ENCODE results near the gene WDR73.

WDR73 gene

GRCh38 chr15:84595660-84596059 is 58.4 kb downstream of the WDR73 start:
- H3K4me3 ChIP-seq (ENCODE audit: low read depth, low read length, poor library complexity, severe bottlenecking) = no peak overlapping the region
- no peaks in the 10 kb centered on the region; the same call in 1 of the 2 replicates for H3K36me3 ChIP-seq (ENCODE audit: insufficient read depth, low read length)
- H3K9me3 ChIP-seq (ENCODE audit: low read length) = no peaks in the 10 kb centered on the region
- peaks cover 25% of the 10 kb centered on the region for H3K4me1 ChIP-seq (ENCODE audit: insufficient read depth, low read length, severe bottlenecking)
- no peak overlapping the region for H2AFZ ChIP-seq (ENCODE audit: low read length)
- no peaks in the 10 kb centered on the region for H3K9me2 ChIP-seq (ENCODE audit: low read depth, low read length)
- no peaks in the 10 kb centered on the region for H4K20me1 ChIP-seq (ENCODE audit: insufficient read depth, low read length)
- H3K27me3 ChIP-seq (ENCODE audit: insufficient read depth, low read length) = no peaks in the 10 kb centered on the region
- H3K79me2 ChIP-seq (ENCODE audit: insufficient read depth, low read length) = no peaks in the 10 kb centered on the region
- TF ChIP-seq CTCF (IDR thresholded peaks at IDR 0.05; ENCODE audit: low read length) (no peak), EZH2 (IDR thresholded peaks at IDR 0.05; ENCODE audit: borderline replicate concordance, low read length) (no peak)
- no peaks in the 10 kb centered on the region for H3F3A ChIP-seq (ENCODE audit: insufficient read depth, low read length)
- no peak overlapping the region for H3K4me2 ChIP-seq (ENCODE audit: low read length)
- no peak overlapping the region for H3K9ac ChIP-seq (ENCODE audit: low read length)
- no peak overlapping the region for H3K27ac ChIP-seq (ENCODE audit: low read depth, low read length, poor library complexity, severe bottlenecking)

- H3K4me2 ChIP-seq (ENCODE audit: low read length) = no peak overlapping the region
- H3K4me3 ChIP-seq (ENCODE audit: low read depth, low read length, poor library complexity, severe bottlenecking) = no peak overlapping the region
- H3K4me1 ChIP-seq (ENCODE audit: insufficient read depth, low read length, severe bottlenecking) = peaks cover 22% of the 10 kb centered on the region
- H3K9me2 ChIP-seq (ENCODE audit: low read depth, low read length) = no peaks in the 10 kb centered on the region
- no peaks in the 10 kb centered on the region for H3K9me3 ChIP-seq (ENCODE audit: low read length)
- no peaks in the 10 kb centered on the region for H4K20me1 ChIP-seq (ENCODE audit: insufficient read depth, low read length)
- no peaks in the 10 kb centered on the region; the same call in 1 of the 2 replicates for H3K36me3 ChIP-seq (ENCODE audit: insufficient read depth, low read length)
- H3F3A ChIP-seq (ENCODE audit: insufficient read depth, low read length) = no peaks in the 10 kb centered on the region
- H3K79me2 ChIP-seq (ENCODE audit: insufficient read depth, low read length) = no peaks in the 10 kb centered on the region
- no peak overlapping the region for H3K9ac ChIP-seq (ENCODE audit: low read length)
- H3K27ac ChIP-seq (ENCODE audit: low read depth, low read length, poor library complexity, severe bottlenecking) = no peak overlapping the region
- TF ChIP-seq EZH2 (IDR thresholded peaks at IDR 0.05; ENCODE audit: borderline replicate concordance, low read length) = no peak
- no peak for TF ChIP-seq CTCF (IDR thresholded peaks at IDR 0.05; ENCODE audit: low read length)
- no peak overlapping the region for H2AFZ ChIP-seq (ENCODE audit: low read length)
- H3K27me3 ChIP-seq (ENCODE audit: insufficient read depth, low read length) = no peaks in the 10 kb centered on the region
Observed at GRCh38 chr15:84594617-84595290, 59.3 kb downstream of the WDR73 start.

- H3K27ac ChIP-seq (ENCODE audit: low read depth, low read length, poor library complexity, severe bottlenecking) = no peak overlapping the region
- H2AFZ ChIP-seq (ENCODE audit: low read length) = no peak overlapping the region
- no peaks in the 10 kb centered on the region for H3K9me2 ChIP-seq (ENCODE audit: low read depth, low read length)
- H4K20me1 ChIP-seq (ENCODE audit: insufficient read depth, low read length) = no peaks in the 10 kb centered on the region
- H3K4me3 ChIP-seq (ENCODE audit: low read depth, low read length, poor library complexity, severe bottlenecking) = no peak overlapping the region
- no peak overlapping the region for H3K4me2 ChIP-seq (ENCODE audit: low read length)
- no peaks in the 10 kb centered on the region for H3F3A ChIP-seq (ENCODE audit: insufficient read depth, low read length)
- no peaks in the 10 kb centered on the region; the same call in 1 of the 2 replicates for H3K36me3 ChIP-seq (ENCODE audit: insufficient read depth, low read length)
- TF ChIP-seq CTCF (IDR thresholded peaks at IDR 0.05; ENCODE audit: low read length) = no peak
- TF ChIP-seq EZH2 (IDR thresholded peaks at IDR 0.05; ENCODE audit: borderline replicate concordance, low read length) = no peak
- no peaks in the 10 kb centered on the region for H3K9me3 ChIP-seq (ENCODE audit: low read length)
- no peaks in the 10 kb centered on the region for H3K27me3 ChIP-seq (ENCODE audit: insufficient read depth, low read length)
- peaks cover 4% of the 10 kb centered on the region for H3K4me1 ChIP-seq (ENCODE audit: insufficient read depth, low read length, severe bottlenecking)
- no peaks in the 10 kb centered on the region for H3K79me2 ChIP-seq (ENCODE audit: insufficient read depth, low read length)
- no peak overlapping the region for H3K9ac ChIP-seq (ENCODE audit: low read length)
Observed at GRCh38 chr15:84591815-84592214, 62.3 kb downstream of the WDR73 start.

All from OCI-LY1 (cell line).